ENCODE data around the gene NEO1. TPM values are rescaled to one million over a fixed set of nuclear protein-coding genes. Genes with fewer than 3 reads are reported as not detected.
"Not testable (repeated sequence)": the region's sequence is repeated elsewhere in the genome, so short reads cannot be mapped to it uniquely, and the experiment has no call there.

The NEO1 gene
- total RNA-seq, 1 donor from 2014 or later, result 9.8 TPM

- H3K4me3 Mint-ChIP-seq (ENCODE audit: low read depth), result no peak overlapping the region
- peaks cover 5% of the 10 kb centered on the region for H3K36me3 Mint-ChIP-seq (ENCODE audit: low read depth)
- no peak for DNase-seq (ENCODE audit: low spot score)
- no peaks in the 10 kb centered on the region for H3K27me3 Mint-ChIP-seq (ENCODE audit: low read depth)
- no peaks in the 10 kb centered on the region for H3K4me1 Mint-ChIP-seq (ENCODE audit: low read depth)
- H3K9me3 Mint-ChIP-seq, result peaks cover 7% of the 10 kb centered on the region
- intact Hi-C loops (cut with micrococcal nuclease), result no loop called here
- no peak overlapping the region for H3K27ac Mint-ChIP-seq
Observed at GRCh38 chr15:73168487-73168886, 116.2 kb downstream of the NEO1 start.

GRCh38 chr15:73171711-73172110 lies 119.4 kb downstream of the NEO1 start:
- Mint-ChIP-seq H3K4me1 (ENCODE audit: low read depth) (no peaks in the 10 kb centered on the region), H3K36me3 (ENCODE audit: low read depth) (no peaks in the 10 kb centered on the region), H3K9me3 (no peaks in the 10 kb centered on the region), H3K4me3 (ENCODE audit: low read depth) (no peak overlapping the region), H3K27ac (no peak overlapping the region), H3K27me3 (ENCODE audit: low read depth) (no peaks in the 10 kb centered on the region)
- intact Hi-C loops (cut with micrococcal nuclease), result no loop called here
- no peak for DNase-seq (ENCODE audit: low spot score)

- intact Hi-C loops (cut with micrococcal nuclease), result no loop called here
- Mint-ChIP-seq H3K36me3 (ENCODE audit: low read depth) (no peaks in the 10 kb centered on the region), H3K4me1 (ENCODE audit: low read depth) (no peaks in the 10 kb centered on the region), H3K4me3 (ENCODE audit: low read depth) (no peak overlapping the region), H3K27me3 (ENCODE audit: low read depth) (no peaks in the 10 kb centered on the region), H3K27ac (no peak overlapping the region), H3K9me3 (no peaks in the 10 kb centered on the region)
- DNase-seq (ENCODE audit: low spot score), result no peak
Observed at GRCh38 chr15:73172508-73172907, 120.2 kb downstream of the NEO1 start.

- H3K36me3 Mint-ChIP-seq (ENCODE audit: low read depth), result no peaks in the 10 kb centered on the region
- DNase-seq (ENCODE audit: low spot score), result no peak
- H3K4me1 Mint-ChIP-seq (ENCODE audit: low read depth), result no peaks in the 10 kb centered on the region
- H3K9me3 Mint-ChIP-seq, result no peaks in the 10 kb centered on the region
- intact Hi-C loops (cut with micrococcal nuclease), result no loop called here
- H3K27me3 Mint-ChIP-seq (ENCODE audit: low read depth), result no peaks in the 10 kb centered on the region
- no peak overlapping the region for H3K27ac Mint-ChIP-seq
- no peak overlapping the region for H3K4me3 Mint-ChIP-seq (ENCODE audit: low read depth)
Observed at GRCh38 chr15:73174171-73174570, 121.9 kb downstream of the NEO1 start.

GRCh38 chr15:73175382-73175781 lies 123.1 kb downstream of the NEO1 start:
- no peaks in the 10 kb centered on the region for H3K27me3 Mint-ChIP-seq (ENCODE audit: low read depth)
- intact Hi-C loops (cut with micrococcal nuclease), result no loop called here
- DNase-seq (ENCODE audit: low spot score), result no peak
- H3K9me3 Mint-ChIP-seq, result peaks cover 2% of the 10 kb centered on the region
- H3K4me3 Mint-ChIP-seq (ENCODE audit: low read depth), result no peak overlapping the region
- H3K36me3 Mint-ChIP-seq (ENCODE audit: low read depth), result no peaks in the 10 kb centered on the region
- H3K27ac Mint-ChIP-seq, result no peak overlapping the region
- H3K4me1 Mint-ChIP-seq (ENCODE audit: low read depth), result no peaks in the 10 kb centered on the region

- no peak for DNase-seq (ENCODE audit: low spot score)
- no peaks in the 10 kb centered on the region for H3K4me1 Mint-ChIP-seq (ENCODE audit: low read depth)
- H3K9me3 Mint-ChIP-seq, result peaks cover 13% of the 10 kb centered on the region
- no peaks in the 10 kb centered on the region for H3K27me3 Mint-ChIP-seq (ENCODE audit: low read depth)
- H3K27ac Mint-ChIP-seq, result no peak overlapping the region
- intact Hi-C loops (cut with micrococcal nuclease), result no loop called here
- no peak overlapping the region for H3K4me3 Mint-ChIP-seq (ENCODE audit: low read depth)
- H3K36me3 Mint-ChIP-seq (ENCODE audit: low read depth), result peaks cover 6% of the 10 kb centered on the region
Observed at GRCh38 chr15:73176598-73176997, 124.3 kb downstream of the NEO1 start.

GRCh38 chr15:73183071-73183470 lies 130.8 kb downstream of the NEO1 start:
- H3K27me3 Mint-ChIP-seq (ENCODE audit: low read depth), result no peaks in the 10 kb centered on the region
- peaks cover 10% of the 10 kb centered on the region for H3K36me3 Mint-ChIP-seq (ENCODE audit: low read depth)
- DNase-seq (ENCODE audit: low spot score), result no peak
- H3K4me1 Mint-ChIP-seq (ENCODE audit: low read depth), result no peaks in the 10 kb centered on the region
- H3K27ac Mint-ChIP-seq, result no peak overlapping the region
- H3K9me3 Mint-ChIP-seq, result peaks cover 31% of the 10 kb centered on the region
- intact Hi-C loops (cut with micrococcal nuclease), result no loop called here
- no peak overlapping the region for H3K4me3 Mint-ChIP-seq (ENCODE audit: low read depth)

- H3K4me3 Mint-ChIP-seq (ENCODE audit: low read depth), result no peak overlapping the region
- no peaks in the 10 kb centered on the region for H3K36me3 Mint-ChIP-seq (ENCODE audit: low read depth)
- intact Hi-C loops (cut with micrococcal nuclease), result no loop called here
- peaks cover 4% of the 10 kb centered on the region for H3K4me1 Mint-ChIP-seq (ENCODE audit: low read depth)
- H3K27ac Mint-ChIP-seq, result no peak overlapping the region
- H3K9me3 Mint-ChIP-seq, result peaks cover 6% of the 10 kb centered on the region
- H3K27me3 Mint-ChIP-seq (ENCODE audit: low read depth), result no peaks in the 10 kb centered on the region
- no peak for DNase-seq (ENCODE audit: low spot score)
Observed at GRCh38 chr15:73190189-73190601, 137.9 kb downstream of the NEO1 start.

GRCh38 chr15:73195166-73195565 lies 142.9 kb downstream of the NEO1 start:
- H3K4me1 Mint-ChIP-seq (ENCODE audit: low read depth), result peaks cover 3% of the 10 kb centered on the region
- H3K4me3 Mint-ChIP-seq (ENCODE audit: low read depth), result no peak overlapping the region

GRCh38 chr15:73196113-73196512 lies 143.8 kb downstream of the NEO1 start:
- no peak overlapping the region for H3K27ac Mint-ChIP-seq
- H3K27me3 Mint-ChIP-seq (ENCODE audit: low read depth), result no peaks in the 10 kb centered on the region
- H3K36me3 Mint-ChIP-seq (ENCODE audit: low read depth), result no peaks in the 10 kb centered on the region
- intact Hi-C loops (cut with micrococcal nuclease), result no loop called here
- H3K9me3 Mint-ChIP-seq, result no peaks in the 10 kb centered on the region
- H3K4me1 Mint-ChIP-seq (ENCODE audit: low read depth), result no peaks in the 10 kb centered on the region
- no peak for DNase-seq (ENCODE audit: low spot score)
- no peak overlapping the region for H3K4me3 Mint-ChIP-seq (ENCODE audit: low read depth)

More at GRCh38 chr15:73195166-73195565, 142.9 kb downstream of the NEO1 start:
- Mint-ChIP-seq H3K27me3 (ENCODE audit: low read depth) (no peaks in the 10 kb centered on the region), H3K27ac (no peak overlapping the region), H3K9me3 (no peaks in the 10 kb centered on the region), H3K36me3 (ENCODE audit: low read depth) (no peaks in the 10 kb centered on the region)
- DNase-seq (ENCODE audit: low spot score), result no peak
- intact Hi-C loops (cut with micrococcal nuclease), result no loop called here

- peaks cover 6% of the 10 kb centered on the region for H3K9me3 Mint-ChIP-seq
- no peaks in the 10 kb centered on the region for H3K27me3 Mint-ChIP-seq (ENCODE audit: low read depth)
- DNase-seq (ENCODE audit: low spot score), result no peak
- H3K4me1 Mint-ChIP-seq (ENCODE audit: low read depth), result no peaks in the 10 kb centered on the region
- no peaks in the 10 kb centered on the region for H3K36me3 Mint-ChIP-seq (ENCODE audit: low read depth)
- no peak overlapping the region for H3K27ac Mint-ChIP-seq
- intact Hi-C loops (cut with micrococcal nuclease), result no loop called here
- no peak overlapping the region for H3K4me3 Mint-ChIP-seq (ENCODE audit: low read depth)
Observed at GRCh38 chr15:73200339-73200738, 148.1 kb downstream of the NEO1 start.

GRCh38 chr15:73210630-73211029 lies 158.4 kb downstream of the NEO1 start:
- Mint-ChIP-seq H3K9me3 (peaks cover 11% of the 10 kb centered on the region), H3K4me1 (ENCODE audit: low read depth) (no peaks in the 10 kb centered on the region), H3K4me3 (ENCODE audit: low read depth) (no peak overlapping the region), H3K27me3 (ENCODE audit: low read depth) (peaks cover 6% of the 10 kb centered on the region), H3K36me3 (ENCODE audit: low read depth) (no peaks in the 10 kb centered on the region), H3K27ac (no peak overlapping the region)
- DNase-seq (ENCODE audit: low spot score), result no peak
- intact Hi-C loops (cut with micrococcal nuclease), result no loop called here

GRCh38 chr15:73212424-73212823 lies 160.2 kb downstream of the NEO1 start:
- intact Hi-C loops (cut with micrococcal nuclease), result no loop called here
- Mint-ChIP-seq H3K27ac (no peak overlapping the region), H3K4me3 (ENCODE audit: low read depth) (no peak overlapping the region), H3K4me1 (ENCODE audit: low read depth) (no peaks in the 10 kb centered on the region), H3K9me3 (peaks cover 11% of the 10 kb centered on the region), H3K27me3 (ENCODE audit: low read depth) (peaks cover 3% of the 10 kb centered on the region), H3K36me3 (ENCODE audit: low read depth) (no peaks in the 10 kb centered on the region)
- DNase-seq (ENCODE audit: low spot score), result no peak

- H3K36me3 Mint-ChIP-seq (ENCODE audit: low read depth); H3K9me3 Mint-ChIP-seq; H3K27me3 Mint-ChIP-seq (ENCODE audit: low read depth); H3K4me3 Mint-ChIP-seq (ENCODE audit: low read depth); intact Hi-C loops (cut with micrococcal nuclease); DNase-seq (ENCODE audit: low spot score); H3K27ac Mint-ChIP-seq: not testable (repeated sequence)
- peaks cover 22% of the 10 kb centered on the region for H3K4me1 Mint-ChIP-seq (ENCODE audit: low read depth)
Observed at GRCh38 chr15:73221450-73221849, 169.2 kb downstream of the NEO1 start.

Measured in activated T-helper 2 cell treated with anti-CD3 and anti-CD28 coated beads, Interferon-gamma antibody, Interleukin-2, Interleukin-4, amounts not matched to agents 10 μg/mL and 5 μg/mL and 100 μg/mL, durations not matched to agents 14 hours and 24 hours and 36 hours (primary cell).